ENCODE results near the gene MED4. TPM values are rescaled to one million over a fixed set of nuclear protein-coding genes. Genes with fewer than 3 reads are reported as not detected.

The MED4 gene
- total and polyA plus RNA-seq, 9 of the 15 experiments (the other 6 are each of a cell fraction or from before 2014, with no cell fraction given): 24.5 to 87.3 (median 58.3) TPM

DNA sequence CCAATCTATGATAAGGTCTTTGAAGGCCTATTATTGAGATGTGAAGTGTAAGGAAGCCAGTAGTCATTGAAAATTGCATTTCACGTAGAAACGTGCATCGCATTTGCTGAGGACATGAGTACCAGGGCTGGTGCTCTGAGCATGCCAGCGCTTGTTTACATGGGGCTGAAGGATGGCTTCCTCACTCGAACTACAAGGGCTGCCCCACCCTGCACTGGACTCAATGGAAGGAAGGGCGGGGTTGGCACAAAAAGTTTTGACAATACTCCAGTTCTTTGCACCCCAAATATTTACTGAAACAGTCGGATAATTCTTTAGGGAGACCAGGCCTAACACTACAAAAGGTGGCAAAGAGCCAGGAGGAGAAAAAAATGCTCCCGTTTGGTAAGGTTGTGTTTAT lies 28.9 kb upstream of the MED4 start (continued):
- TF ChIP-seq, protein P1, sequence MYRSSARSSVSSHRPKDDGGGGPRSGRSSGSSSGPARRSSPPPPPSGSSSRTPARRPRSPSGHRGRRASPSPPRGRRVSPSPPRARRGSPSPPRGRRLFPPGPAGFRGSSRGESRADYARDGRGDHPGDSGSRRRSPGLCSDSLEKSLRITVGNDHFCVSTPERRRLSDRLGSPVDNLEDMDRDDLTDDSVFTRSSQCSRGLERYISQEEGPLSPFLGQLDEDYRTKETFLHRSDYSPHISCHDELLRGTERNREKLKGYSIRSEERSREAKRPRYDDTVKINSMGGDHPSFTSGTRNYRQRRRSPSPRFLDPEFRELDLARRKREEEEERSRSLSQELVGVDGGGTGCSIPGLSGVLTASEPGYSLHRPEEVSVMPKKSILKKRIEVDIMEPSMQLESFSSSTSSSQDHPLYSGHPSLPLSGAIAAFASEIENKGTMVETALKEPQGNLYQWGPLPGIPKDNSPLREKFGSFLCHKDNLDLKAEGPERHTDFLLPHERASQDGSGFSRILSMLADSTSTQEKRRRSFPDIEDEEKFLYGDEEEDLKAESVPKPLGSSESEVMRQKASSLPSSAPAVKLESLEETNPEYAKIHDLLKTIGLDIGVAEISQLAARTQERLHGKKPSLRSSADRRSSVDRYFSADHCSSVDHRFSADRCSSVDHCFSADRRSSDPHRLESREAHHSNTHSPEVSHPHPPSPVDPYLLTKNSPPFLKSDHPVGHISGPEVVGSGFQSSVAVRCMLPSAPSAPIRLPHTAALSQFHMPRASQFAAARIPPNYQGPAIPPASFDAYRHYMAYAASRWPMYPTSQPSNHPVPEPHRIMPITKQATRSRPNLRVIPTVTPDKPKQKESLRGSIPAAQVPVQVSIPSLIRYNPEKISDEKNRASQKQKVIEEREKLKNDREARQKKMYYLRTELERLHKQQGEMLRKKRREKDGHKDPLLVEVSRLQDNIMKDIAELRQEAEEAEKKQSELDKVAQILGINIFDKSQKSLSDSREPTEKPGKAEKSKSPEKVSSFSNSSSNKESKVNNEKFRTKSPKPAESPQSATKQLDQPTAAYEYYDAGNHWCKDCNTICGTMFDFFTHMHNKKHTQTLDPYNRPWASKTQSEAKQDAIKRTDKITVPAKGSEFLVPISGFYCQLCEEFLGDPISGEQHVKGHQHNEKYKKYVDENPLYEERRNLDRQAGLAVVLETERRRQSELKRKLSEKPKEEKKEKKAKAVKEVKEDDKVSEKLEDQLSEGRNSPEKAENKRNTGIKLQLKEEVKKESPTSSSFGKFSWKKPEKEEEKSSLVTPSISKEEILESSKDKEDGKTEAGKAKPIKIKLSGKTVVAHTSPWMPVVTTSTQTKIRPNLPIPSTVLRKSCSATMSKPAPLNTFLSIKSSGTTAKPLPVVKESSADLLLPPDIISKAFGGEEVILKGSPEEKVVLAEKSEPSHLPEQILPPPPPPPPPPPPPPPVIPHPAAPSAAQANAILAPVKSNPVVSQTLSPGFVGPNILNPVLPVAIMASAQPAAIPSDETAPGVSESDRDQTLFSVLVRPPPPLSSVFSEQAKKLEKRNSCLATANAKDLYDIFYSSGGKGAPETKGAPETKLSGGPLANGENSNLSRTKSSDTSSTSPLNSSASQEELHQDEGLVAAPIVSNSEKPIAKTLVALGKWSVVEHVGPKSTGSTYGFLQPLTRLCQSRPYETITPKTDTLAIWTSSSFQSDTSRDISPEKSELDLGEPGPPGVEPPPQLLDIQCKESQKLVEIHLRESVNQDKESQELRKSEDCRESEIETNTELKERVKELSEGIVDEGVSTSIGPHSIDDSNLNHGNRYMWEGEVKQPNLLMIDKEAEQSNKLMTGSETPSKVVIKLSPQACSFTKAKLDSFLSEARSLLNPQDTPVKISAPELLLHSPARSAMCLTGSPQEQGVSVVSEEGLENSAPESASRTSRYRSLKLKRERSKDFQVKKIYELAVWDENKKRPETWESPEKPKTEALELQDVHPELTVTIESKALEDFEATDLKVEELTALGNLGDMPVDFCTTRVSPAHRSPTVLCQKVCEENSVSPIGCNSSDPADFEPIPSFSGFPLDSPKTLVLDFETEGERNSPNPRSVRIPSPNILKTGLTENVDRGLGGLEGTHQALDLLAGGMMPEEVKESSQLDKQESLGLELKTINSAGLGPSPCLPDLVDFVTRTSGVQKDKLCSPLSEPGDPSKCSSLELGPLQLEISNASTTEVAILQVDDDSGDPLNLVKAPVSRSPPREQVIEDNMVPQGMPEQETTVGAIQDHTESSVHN (IDR thresholded peaks at IDR 0.05; ENCODE audit: borderline replicate concordance in 1 of 2, low read depth in 1 of 2): no peak

DNA sequence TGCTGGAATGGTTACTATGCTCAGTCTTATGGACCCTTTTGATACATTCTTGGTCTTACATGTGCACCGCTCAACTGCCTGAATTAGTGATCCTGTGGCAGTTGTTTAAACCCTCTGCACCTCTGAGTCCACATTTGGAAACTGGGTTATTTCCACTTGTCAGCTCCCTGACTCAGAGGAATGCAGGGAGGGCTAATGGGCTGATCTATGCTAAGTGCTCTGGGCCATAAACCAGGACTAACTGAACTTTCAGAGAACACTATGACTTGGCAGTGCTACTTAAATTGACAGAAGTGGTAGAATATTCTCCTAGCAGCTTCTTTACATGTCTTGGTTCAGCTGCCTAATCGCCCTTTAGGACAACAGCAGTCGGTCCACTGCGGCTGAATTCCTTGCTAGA lies 26.8 kb upstream of the MED4 start:
- intact Hi-C loops (cut with micrococcal nuclease) (loop anchor here (10.0 kb wide), 1 partner anchor 173 kb away; no protein-coding TSS in a partner anchor), in situ Hi-C loops (cut with MboI) (loop anchor here (10.0 kb wide), 1 partner anchor 453 kb away; no protein-coding TSS in a partner anchor)
- Histone ChIP-seq H3K4me3 (no peak overlapping the region), H3K4me1 (replicated peaks in 1 of 2; ENCODE audit: control insufficient read depth in 2 of 2, insufficient read depth in 2 of 2, low read length in 2 of 2) (no peaks in the 10 kb centered on the region), H3K27ac (ENCODE audit: extremely low read depth, low read depth, low read length) (no peak overlapping the region), H3K79me2 (ENCODE audit: control insufficient read depth, insufficient read depth, low read length) (no peaks in the 10 kb centered on the region), H3K9me3 (replicated peaks; ENCODE audit: control insufficient read depth, insufficient read depth, low read depth, low read length) (no peaks in the 10 kb centered on the region), H3K9me1 (ENCODE audit: control insufficient read depth, insufficient read depth, low read length) (no peaks in the 10 kb centered on the region), H4K20me1 (replicated peaks; ENCODE audit: control insufficient read depth, insufficient read depth, low read length) (no peaks in the 10 kb centered on the region), H3K36me3 (ENCODE audit: control insufficient read depth, insufficient read depth, low read length) (no peaks in the 10 kb centered on the region), H2AFZ (ENCODE audit: low read depth, low read length) (no peak overlapping the region), H3K9ac (ENCODE audit: insufficient read depth in 1 of 2, low read depth in 2 of 2, low read length in 2 of 2) (no peak overlapping the region), H3K4me2 (ENCODE audit: insufficient read depth, low read length) (no peak overlapping the region), H3K27me3 (ENCODE audit: control insufficient read depth in 2 of 2, insufficient read depth in 2 of 2, low read length in 2 of 2) (no peaks in the 10 kb centered on the region)
- ChIA-PET CTCF (ENCODE audit: low intra/inter-chr PET ratio) (no interaction called here), POLR2A (no interaction called here)
- ATAC-seq: no peak
- no peak for FAIRE-seq
- WGBS (ENCODE audit: insufficient coverage, low coverage, missing lambda C conversion rate): 45% methylated on average over 4 of the region's 4 CpGs
- no peak for DNase-seq (ENCODE audit: extremely low read depth in 1 of 4, low spot score in 3 of 4)
- BruUV-seq (replicated peaks): no TSS peak
- no peak for TF ChIP-seq ZC3H8 (IDR thresholded peaks at IDR 0.05)
- no peak for TF ChIP-seq KLF10 (CRISPR knock-in tag; IDR thresholded peaks at IDR 0.05)
- TF ChIP-seq CHD4 (IDR thresholded peaks at IDR 0.05; ENCODE audit: insufficient read depth, insufficient replicate concordance, low read depth, low read length, poor library complexity, severe bottlenecking): no peak
- no peak for TF ChIP-seq ZFPM2 (CRISPR knock-in tag; IDR thresholded peaks at IDR 0.05)
- TF ChIP-seq ZFX (CRISPR knock-in tag; IDR thresholded peaks at IDR 0.05): no peak
- no peak for TF ChIP-seq E2F3 (CRISPR knock-in tag; IDR thresholded peaks at IDR 0.05)
- TF ChIP-seq TCF3 (CRISPR knock-in tag; IDR thresholded peaks at IDR 0.05): no peak
- no peak for TF ChIP-seq ZNF354B (CRISPR knock-in tag; IDR thresholded peaks at IDR 0.05)
- TF ChIP-seq NONO (IDR thresholded peaks at IDR 0.05; ENCODE audit: low read depth in 2 of 2, low read length in 1 of 2): no peak
- no peak for TF ChIP-seq L3MBTL2 (IDR thresholded peaks at IDR 0.05)
- no peak for TF ChIP-seq PHB (CRISPR knock-in tag; IDR thresholded peaks at IDR 0.05)
- no peak for TF ChIP-seq PRPF4 (IDR thresholded peaks at IDR 0.05; ENCODE audit: insufficient read depth, low read depth, low read length, poor library complexity, severe bottlenecking)
- TF ChIP-seq SNRNP70 (optimal IDR thresholded peaks at IDR 0.05; ENCODE audit: low read depth, low read length): no peak
- no peak for TF ChIP-seq SIRT6 (IDR thresholded peaks at IDR 0.05; ENCODE audit: low read depth, low read length)
